D721Med (cell line): ENCODE data around the gene TMEM221.

Source experiments
- DNase-seq: peaks from one replicate; pipeline ENCODE4 v3.0.0; 2011; ENCODE audit warnings: low spot score; ENCODE audit not compliant: insufficient read length
- FAIRE-seq: peaks from 2 replicates; lab custom pipeline; 2011; peaks lifted over from hg19 to GRCh38; lab: Jason Lieb, UNC
- CTCF ChIP-seq: IDR thresholded peaks from 2 replicates; pipeline ENCODE4 v1.5.1; 2012; ENCODE audit warnings: mild to moderate bottlenecking, control low read depth; ENCODE audit not compliant: insufficient read depth; ENCODE audit errors: missing control alignments

TMEM221 gene

GRCh38 chr19:17436094-17436873 lies 12.2 kb downstream of the TMEM221 start:
- no peak for DNase-seq
- no peak for TF ChIP-seq CTCF
- no peak for FAIRE-seq

- FAIRE-seq (no peak), DNase-seq (no peak)
- no peak for TF ChIP-seq CTCF
These were observed 13.2 kb downstream of the TMEM221 start for GRCh38 chr19:17435218-17435617.

GRCh38 chr19:17431417-17431816 lies 17.1 kb downstream of the TMEM221 start:
- no peak for TF ChIP-seq CTCF
- no peak for FAIRE-seq
- DNase-seq = no peak

GRCh38 chr19:17429641-17430113 lies 18.8 kb downstream of the TMEM221 start:
- TF ChIP-seq CTCF = no peak
- no peak for FAIRE-seq
- DNase-seq = no peak

- DNase-seq (peak; percentile 86), FAIRE-seq (no peak)
- peak; percentile 27 for TF ChIP-seq CTCF
These were observed 23.6 kb downstream of the TMEM221 start for GRCh38 chr19:17424743-17425365.

GRCh38 chr19:17423429-17424208 lies 24.8 kb downstream of the TMEM221 start:
- FAIRE-seq (no peak), DNase-seq (no peak)
- no peak for TF ChIP-seq CTCF
